BLaER1 treated with 17β-estradiol and CSF1 and Interleukin-3, amounts not matched to agents 10 nM and 100 nM (cell line): Measurements from ENCODE around the gene ARL6IP6.
A peak's percentile ranks its signal among the peaks of the same experiment; 100 is the strongest.
"Not testable (repeated sequence)": the region's sequence is repeated elsewhere in the genome, so short reads cannot be mapped to it uniquely, and the experiment has no call there.

Experiments used
- H3K27ac ChIP-seq, 11 experiments: shearing (Covaris generic); formaldehyde crosslinking; 2 replicates each; pipeline ENCODE4 v1.8.1; 2022
- H3K27me3 ChIP-seq, 11 experiments: shearing (Covaris generic); formaldehyde crosslinking; 2 replicates each; pipeline ENCODE4 v1.8.1; 2022
- H3K36me3 ChIP-seq, 11 experiments: shearing (Covaris generic); formaldehyde crosslinking; 2 replicates each; pipeline ENCODE4 v1.8.1; 2022
- H3K4me1 ChIP-seq, 10 experiments: shearing (Covaris generic); formaldehyde crosslinking; 2 replicates each; pipeline ENCODE4 v1.8.1; 2022
- H3K4me2 ChIP-seq, 11 experiments: shearing (Covaris generic); formaldehyde crosslinking; 2 replicates each; pipeline ENCODE4 v1.8.1; 2022
- H3K4me3 ChIP-seq, 10 experiments: shearing (Covaris generic); formaldehyde crosslinking; 2 replicates each; pipeline ENCODE4 v1.8.1; 2022
- H3K9ac ChIP-seq, 11 experiments: shearing (Covaris generic); formaldehyde crosslinking; 2 replicates each; pipeline ENCODE4 v1.8.1; 2022
- H3K9me3 ChIP-seq, 11 experiments: shearing (Covaris generic); formaldehyde crosslinking; replicated peaks in 1 of 11; 2 replicates each; pipeline ENCODE4 v1.8.1; 2022
- H4K20me1 ChIP-seq, 11 experiments: shearing (Covaris generic); formaldehyde crosslinking; 2 replicates each; pipeline ENCODE4 v1.8.1; 2022
- Cebpa-rat ChIP-seq, 11 experiments: shearing (Covaris generic); IDR thresholded peaks; 2 replicates each; pipeline ENCODE4 v1.8.1; 2022

Gene ARL6IP6

GRCh38 chr2:152715854-152716428, 2.5 kb upstream of the ARL6IP6 start:
- peaks cover 47 to 79% (median 59%) of the 10 kb centered on the region in 11 experiments for H4K20me1 ChIP-seq
- peak overlapping the region; percentile 67 to 88 (median 83) for H3K4me2 ChIP-seq
- H3K9me3 ChIP-seq = peaks cover 0 to 12% (median 6%) of the 10 kb centered on the region in 11 experiments; a peak in 10 of 22 replicates
- H3K27ac ChIP-seq = peak overlapping the region; percentile 92 to 99 (median 98); a peak in 19 of 22 replicates
- no peak for TF ChIP-seq Cebpa-rat (IDR thresholded peaks at IDR 0.05)
- H3K4me1 ChIP-seq = peaks cover 24 to 37% (median 33%) of the 10 kb centered on the region in 10 experiments
- no peaks in the 10 kb centered on the region for H3K27me3 ChIP-seq
- H3K9ac ChIP-seq = peak overlapping the region; percentile 90 to 98 (median 97)
- peaks cover 44 to 55% (median 50%) of the 10 kb centered on the region in 11 experiments for H3K36me3 ChIP-seq
- peak overlapping the region; percentile 71 to 94 (median 82) for H3K4me3 ChIP-seq

- peak overlapping the region; percentile 90 to 98 (median 97) for H3K9ac ChIP-seq
- peak overlapping the region; percentile 92 to 99 (median 98) for H3K27ac ChIP-seq
- peaks cover 42 to 70% (median 51%) of the 10 kb centered on the region in 11 experiments for H4K20me1 ChIP-seq
- H3K36me3 ChIP-seq = peaks cover 38 to 55% (median 48%) of the 10 kb centered on the region in 11 experiments
- TF ChIP-seq Cebpa-rat (IDR thresholded peaks at IDR 0.05) = no peak
- peak overlapping the region; percentile 71 to 94 (median 82) for H3K4me3 ChIP-seq
- peaks cover 0 to 5% (median 1%) of the 10 kb centered on the region in 11 experiments; a peak in 7 of 22 replicates for H3K9me3 ChIP-seq
- H3K27me3 ChIP-seq = no peaks in the 10 kb centered on the region
- H3K4me2 ChIP-seq = peak overlapping the region; percentile 67 to 88 (median 83)
- peaks cover 24 to 45% (median 36%) of the 10 kb centered on the region in 10 experiments for H3K4me1 ChIP-seq
Observed at GRCh38 chr2:152716805-152717227, 1.6 kb upstream of the ARL6IP6 start.

DNA sequence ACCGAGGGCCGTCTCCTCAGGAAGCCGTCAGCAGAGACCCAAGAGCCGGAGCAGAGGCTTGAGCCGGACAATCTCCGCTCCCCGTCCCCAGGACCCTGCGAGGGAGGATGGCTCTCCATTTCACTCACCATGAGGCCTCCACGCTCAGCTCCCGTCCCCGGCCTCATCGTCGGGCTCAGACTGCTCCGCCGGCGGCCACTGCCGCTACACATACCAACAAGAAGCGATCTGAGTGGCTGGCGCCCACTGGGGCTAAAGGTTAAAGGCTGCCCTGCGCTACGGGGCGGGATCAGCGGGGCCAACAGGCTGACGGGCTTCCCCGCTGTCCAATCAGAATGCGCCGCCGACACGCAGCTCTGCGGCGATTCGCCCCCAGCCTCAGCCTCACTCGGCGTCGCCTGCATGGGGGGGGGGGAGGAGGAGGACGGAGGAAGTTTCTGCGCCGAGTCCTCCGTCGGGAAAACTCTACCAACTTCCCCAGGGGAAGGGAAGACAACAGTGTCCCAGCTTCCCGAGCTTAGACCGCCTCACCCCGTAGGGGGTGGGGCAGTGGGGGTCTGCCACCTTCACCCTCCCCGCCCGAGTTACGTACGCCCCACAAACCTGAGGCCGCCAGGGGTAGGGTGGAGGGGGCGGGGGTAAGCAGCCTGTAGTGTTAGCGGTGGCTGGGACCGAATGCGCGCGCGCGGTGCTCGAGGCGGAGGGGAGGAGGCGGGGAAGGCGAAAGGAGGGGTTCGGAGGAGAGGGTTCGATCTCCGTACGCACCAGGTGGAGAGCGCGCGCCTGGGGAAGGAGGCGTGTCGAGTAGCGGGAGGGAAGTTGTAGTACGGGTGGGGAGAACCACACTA, 968 bp upstream of the ARL6IP6 start, which contains the start of gene PRPF40A:
TSS of gene PRPF40A (minus strand) at position 234 of the 848 bp plus-strand sequence. CDS start at position 212, 22 bp downstream.
- no peak for TF ChIP-seq Cebpa-rat (IDR thresholded peaks at IDR 0.05)
- peak within 1 kb of the TSS; percentile 92 to 99 (median 98) for H3K27ac ChIP-seq
- peaks cover 36 to 64% (median 44%) of the 10 kb centered on the region in 11 experiments for H4K20me1 ChIP-seq
- peak within 1 kb of the TSS; percentile 71 to 94 (median 82) for H3K4me3 ChIP-seq
- H3K4me1 ChIP-seq = peaks cover 24 to 45% (median 36%) of the 10 kb centered on the region in 10 experiments
- peak within 1 kb of the TSS; percentile 90 to 98 (median 97) for H3K9ac ChIP-seq
- peaks cover 38 to 55% (median 48%) of the 10 kb centered on the region in 11 experiments for H3K36me3 ChIP-seq
- H3K27me3 ChIP-seq = no peaks in the 10 kb centered on the region
- peak within 1 kb of the TSS; percentile 67 to 91 (median 83) for H3K4me2 ChIP-seq
- peaks cover 0 to 3% (median 0%) of the 10 kb centered on the region in 11 experiments; a peak in 1 of 22 replicates for H3K9me3 ChIP-seq

GRCh38 chr2:152718909-152719645, 657 bp downstream of the ARL6IP6 start:
- no peak for TF ChIP-seq Cebpa-rat (IDR thresholded peaks at IDR 0.05)
- no peaks in the 10 kb centered on the region for H3K27me3 ChIP-seq
- peak overlapping the region; percentile 75 to 94 (median 85) for H3K4me2 ChIP-seq
- peaks cover 24 to 45% (median 36%) of the 10 kb centered on the region in 10 experiments for H3K4me1 ChIP-seq
- peak overlapping the region; percentile 71 to 94 (median 82) for H3K4me3 ChIP-seq
- no peaks in the 10 kb centered on the region for H3K9me3 ChIP-seq
- H3K27ac ChIP-seq = peak overlapping the region; percentile 92 to 99 (median 98)
- peak overlapping the region; percentile 90 to 98 (median 97) for H3K9ac ChIP-seq
- peaks cover 20 to 48% (median 28%) of the 10 kb centered on the region in 11 experiments; a peak in 21 of 22 replicates for H4K20me1 ChIP-seq
- H3K36me3 ChIP-seq = peaks cover 26 to 55% (median 42%) of the 10 kb centered on the region in 11 experiments

DNA sequence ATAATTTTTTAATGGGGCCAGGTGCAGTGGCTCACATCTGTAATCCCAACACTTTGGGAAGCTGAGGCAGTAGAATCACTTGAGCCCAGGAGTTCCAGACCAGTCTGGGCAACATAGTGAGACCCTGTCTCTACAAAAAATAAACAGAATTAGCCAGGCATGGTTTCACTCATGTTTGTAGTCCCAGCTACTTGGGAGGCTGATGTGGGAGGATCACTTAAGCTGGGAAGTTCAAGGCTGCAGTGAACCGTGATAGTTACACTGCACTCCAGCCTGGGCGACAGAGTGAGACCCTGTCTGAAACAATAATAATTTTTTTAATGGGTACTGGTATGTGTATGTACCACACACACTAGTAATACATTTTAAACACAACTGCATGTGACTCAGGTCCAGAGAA, 2.4 kb downstream of the ARL6IP6 start:
- H3K4me3 ChIP-seq = no peak overlapping the region

DNA sequence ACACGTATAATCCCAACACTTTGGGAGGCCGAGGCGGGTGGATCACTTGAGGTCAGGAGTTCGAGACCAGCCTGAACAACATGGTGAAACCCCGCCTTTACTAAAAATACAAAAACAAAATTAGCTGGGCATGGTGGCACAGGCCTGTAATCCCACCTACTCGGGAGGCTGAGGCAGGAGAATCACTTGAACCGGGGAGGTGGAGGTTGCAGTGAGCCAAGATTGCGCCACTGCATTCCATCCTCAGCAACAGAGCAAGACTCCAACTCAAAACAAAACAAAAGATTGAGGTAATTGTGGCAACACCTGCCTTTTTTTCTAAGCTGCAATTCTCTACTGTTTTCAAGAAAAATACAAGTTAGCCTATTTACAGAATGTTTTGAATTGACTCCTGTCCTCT, 4.2 kb downstream of the ARL6IP6 start:
- H3K27ac ChIP-seq, H3K9ac ChIP-seq, H3K27me3 ChIP-seq, H3K9me3 ChIP-seq, H3K4me3 ChIP-seq, H3K4me2 ChIP-seq: not testable (repeated sequence)
- Histone ChIP-seq H4K20me1 (peaks cover 0 to 34% (median 0%) of the 10 kb centered on the region in 11 experiments; a peak in 6 of 22 replicates), H3K36me3 (peaks cover 17 to 70% (median 33%) of the 10 kb centered on the region in 11 experiments; a peak in 21 of 22 replicates), H3K4me1 (peaks cover 17 to 25% (median 22%) of the 10 kb centered on the region in 10 experiments)

More for the DNA sequence above, 2.4 kb downstream of the ARL6IP6 start:
- H3K4me1 ChIP-seq = peaks cover 17 to 29% (median 23%) of the 10 kb centered on the region in 10 experiments
- H3K27me3 ChIP-seq = no peaks in the 10 kb centered on the region
- H3K9me3 ChIP-seq = no peaks in the 10 kb centered on the region
- peaks cover 14 to 52% (median 29%) of the 10 kb centered on the region in 11 experiments; a peak in 20 of 22 replicates for H3K36me3 ChIP-seq
- no peak overlapping the region for H3K9ac ChIP-seq
- H3K4me2 ChIP-seq = peak overlapping the region; percentile 75 to 94 (median 85); a peak in 21 of 22 replicates
- no peak overlapping the region for H3K27ac ChIP-seq
- H4K20me1 ChIP-seq = peaks cover 5 to 34% (median 12%) of the 10 kb centered on the region in 11 experiments; a peak in 15 of 22 replicates
- TF ChIP-seq Cebpa-rat (IDR thresholded peaks at IDR 0.05) = no peak

GRCh38 chr2:152723918-152724317, 5.5 kb downstream of the ARL6IP6 start:
- no peak overlapping the region for H3K9ac ChIP-seq
- H3K9me3 ChIP-seq = no peaks in the 10 kb centered on the region
- H4K20me1 ChIP-seq = peaks cover 0 to 42% (median 7%) of the 10 kb centered on the region in 11 experiments; a peak in 9 of 22 replicates
- no peak overlapping the region for H3K4me2 ChIP-seq
- H3K4me3 ChIP-seq = no peak overlapping the region
- no peak for TF ChIP-seq Cebpa-rat (IDR thresholded peaks at IDR 0.05)
- H3K27me3 ChIP-seq = no peaks in the 10 kb centered on the region
- peaks cover 21 to 83% (median 38%) of the 10 kb centered on the region in 11 experiments; a peak in 21 of 22 replicates for H3K36me3 ChIP-seq
- no peak overlapping the region for H3K27ac ChIP-seq
- H3K4me1 ChIP-seq = peaks cover 17 to 25% (median 22%) of the 10 kb centered on the region in 10 experiments

- no peaks in the 10 kb centered on the region for H3K9me3 ChIP-seq
- no peak for TF ChIP-seq Cebpa-rat (IDR thresholded peaks at IDR 0.05)
- H4K20me1 ChIP-seq = peaks cover 3 to 46% (median 15%) of the 10 kb centered on the region in 11 experiments; a peak in 14 of 22 replicates
- no peak overlapping the region for H3K4me3 ChIP-seq
- H3K9ac ChIP-seq = peak overlapping the region in 1 of 11 experiments; percentile 12; a peak in 1 of 22 replicates
- H3K27ac ChIP-seq = peak overlapping the region in 5 of 11 experiments; percentile 7 to 39 (median 12); a peak in 4 of 22 replicates
- H3K4me2 ChIP-seq = peak overlapping the region in 8 of 11 experiments; percentile 40 to 86 (median 56); a peak in 10 of 22 replicates
- H3K4me1 ChIP-seq = peaks cover 15 to 26% (median 19%) of the 10 kb centered on the region in 10 experiments
- H3K27me3 ChIP-seq = no peaks in the 10 kb centered on the region
- peaks cover 4 to 71% (median 21%) of the 10 kb centered on the region in 11 experiments; a peak in 17 of 22 replicates for H3K36me3 ChIP-seq
Observed at GRCh38 chr2:152729844-152730243, 11.4 kb downstream of the ARL6IP6 start.
